GM19099 (cell line): ENCODE measurements around the gene ESRRG.

Source experiments
- POLR2A ChIP-seq: IDR thresholded peaks from 3 replicates; pipeline ENCODE4 v1.6.1; 2011; ENCODE audit warnings: low read depth; ENCODE audit not compliant: insufficient read length; ENCODE audit errors: extremely low read depth

Gene ESRRG

DNA sequence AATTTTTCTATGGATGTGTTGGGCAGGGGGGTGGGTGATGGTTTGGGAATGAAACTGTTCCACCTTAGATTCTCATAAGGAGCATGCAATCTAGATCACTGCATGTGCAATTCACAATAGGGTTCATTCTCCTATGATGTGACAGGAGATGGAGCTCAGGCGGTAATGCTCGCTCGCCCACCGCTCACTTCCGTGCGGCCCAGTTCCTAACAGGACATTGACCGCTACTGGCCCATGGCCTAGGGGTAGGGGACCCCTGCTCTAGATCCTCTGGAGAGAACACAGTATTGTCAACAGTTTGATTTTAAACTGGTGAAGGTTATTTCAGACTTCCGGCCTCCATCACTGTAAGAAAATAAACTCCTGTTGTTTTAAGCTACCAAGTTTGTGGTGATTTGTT, 245.0 kb downstream of the ESRRG start:
- no peak for TF ChIP-seq POLR2A

DNA sequence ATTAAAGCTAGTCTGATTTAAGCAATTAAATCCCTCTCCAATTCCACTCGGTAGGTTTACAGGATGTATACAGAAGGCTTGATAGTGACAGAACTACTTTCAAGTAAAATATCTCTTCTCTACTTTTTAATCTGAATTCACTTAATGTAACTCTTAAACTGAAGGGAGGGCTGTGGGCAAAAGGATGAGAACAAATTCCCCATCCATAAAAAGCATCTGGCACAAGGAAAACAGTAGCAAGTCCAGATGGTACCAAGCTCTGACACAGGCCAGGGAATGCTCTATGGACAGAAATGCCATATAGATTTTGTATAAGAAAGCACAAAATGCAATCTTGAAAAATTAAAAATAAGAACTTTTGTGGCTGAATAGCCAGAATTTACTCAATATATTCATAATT, 246.9 kb downstream of the ESRRG start:
- no peak for TF ChIP-seq POLR2A

DNA sequence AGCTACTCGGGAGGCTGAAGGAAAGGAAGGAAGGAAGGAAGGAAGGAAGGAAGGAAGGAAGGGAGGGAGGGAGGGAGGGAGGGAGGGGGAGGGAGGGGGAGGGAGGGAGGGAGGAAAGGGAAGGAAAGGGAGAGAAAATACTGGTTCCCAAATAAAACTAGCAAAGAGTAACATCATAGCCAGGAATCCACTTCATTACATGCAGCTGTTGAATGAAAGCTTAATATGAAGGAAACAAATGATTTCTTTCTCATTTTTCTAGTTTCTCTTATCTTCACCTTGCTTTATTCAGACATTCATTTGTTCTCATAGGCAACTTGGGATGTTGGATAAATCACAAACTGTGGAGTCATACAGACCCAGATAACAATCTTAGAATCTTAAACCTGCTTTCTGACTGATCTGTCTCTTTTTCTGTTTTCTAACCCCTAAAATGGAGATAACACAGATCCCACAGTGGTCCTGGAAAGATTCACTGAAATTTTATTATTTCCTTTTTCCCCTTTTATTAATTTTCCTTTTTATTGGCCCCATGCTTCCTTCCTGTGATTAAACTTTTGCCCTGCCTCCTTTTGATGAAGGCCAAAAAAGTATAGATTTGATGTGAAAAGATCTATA, 247.5 kb downstream of the ESRRG start:
- TF ChIP-seq POLR2A: no peak

DNA sequence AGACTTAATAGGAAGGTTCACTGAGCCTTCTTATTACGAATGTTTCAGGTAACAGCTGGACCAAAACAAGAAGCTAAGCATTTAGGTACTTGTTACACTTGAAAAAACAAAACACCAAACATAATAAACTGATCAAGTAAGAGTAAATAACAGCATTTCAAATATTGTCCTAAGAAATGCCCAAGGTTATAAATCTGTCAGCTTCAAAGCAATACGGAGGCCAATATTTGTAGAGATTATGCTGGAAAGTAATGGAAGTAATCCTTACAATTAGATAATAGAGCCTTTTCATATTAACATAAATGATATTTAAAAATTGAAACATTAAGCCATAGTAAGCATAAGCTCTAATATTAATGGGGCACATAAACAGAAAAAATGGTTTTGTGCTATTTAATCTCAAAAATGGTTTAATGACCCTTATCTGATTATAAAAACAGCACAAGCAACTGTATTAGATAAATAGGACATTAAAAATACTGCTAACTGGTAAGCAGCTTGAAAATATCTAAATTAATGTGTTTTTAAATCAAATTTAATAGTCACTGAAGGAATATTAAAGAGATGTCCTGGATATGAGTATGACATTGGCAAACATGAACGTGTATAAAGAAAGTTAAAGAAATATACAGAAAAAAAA, 256.9 kb downstream of the ESRRG start:
- no peak for TF ChIP-seq POLR2A

DNA sequence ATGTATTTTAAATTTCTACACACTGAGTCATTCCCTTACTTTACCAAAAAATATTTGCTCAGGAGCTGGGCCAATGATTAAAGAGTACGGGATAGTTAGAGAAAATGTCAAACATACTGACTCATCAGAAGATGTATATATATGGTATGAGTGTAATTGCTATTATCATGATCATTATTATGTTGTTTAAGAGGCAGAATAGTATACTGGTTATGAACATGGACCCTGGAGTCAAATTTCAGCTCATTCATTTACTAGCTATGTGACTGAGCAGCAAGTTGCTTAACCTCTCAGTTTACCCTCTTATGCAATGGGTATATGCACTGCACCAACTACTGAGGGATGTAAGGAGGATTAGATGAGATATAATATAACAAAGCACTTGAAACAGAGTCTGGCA, 258.7 kb downstream of the ESRRG start:
- TF ChIP-seq POLR2A: no peak

DNA sequence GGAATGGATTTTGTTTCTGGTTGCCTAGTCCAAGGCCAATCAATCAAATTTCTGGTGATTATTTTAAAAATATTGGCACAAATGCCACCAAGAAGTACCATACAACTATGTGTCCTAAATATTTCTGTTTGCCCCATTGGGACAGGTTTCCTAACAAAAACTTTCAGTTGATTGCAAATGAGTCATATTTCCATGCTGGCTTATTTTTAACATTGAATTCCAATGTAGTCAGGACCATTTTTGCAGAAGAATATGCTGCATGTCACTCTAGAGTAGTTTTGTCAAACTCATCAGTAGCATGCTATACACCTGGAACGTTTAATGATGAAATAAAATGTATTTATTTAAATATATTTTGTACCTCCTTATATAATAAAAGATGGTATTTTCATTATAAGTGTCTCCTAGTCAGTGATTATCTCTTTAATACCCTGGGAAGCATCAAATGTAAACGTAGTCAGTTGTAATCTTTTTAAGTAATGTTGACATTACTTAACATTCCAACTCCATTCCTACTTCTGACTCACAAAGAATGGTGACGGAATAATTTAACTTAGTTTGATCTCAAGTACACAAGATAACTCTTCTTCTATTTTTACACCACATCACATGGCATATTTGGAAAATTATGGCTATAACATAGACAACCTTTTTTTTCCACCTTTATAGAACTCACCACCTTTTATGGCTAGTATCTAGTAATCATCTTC, 261.0 kb downstream of the ESRRG start:
- no peak for TF ChIP-seq POLR2A

DNA sequence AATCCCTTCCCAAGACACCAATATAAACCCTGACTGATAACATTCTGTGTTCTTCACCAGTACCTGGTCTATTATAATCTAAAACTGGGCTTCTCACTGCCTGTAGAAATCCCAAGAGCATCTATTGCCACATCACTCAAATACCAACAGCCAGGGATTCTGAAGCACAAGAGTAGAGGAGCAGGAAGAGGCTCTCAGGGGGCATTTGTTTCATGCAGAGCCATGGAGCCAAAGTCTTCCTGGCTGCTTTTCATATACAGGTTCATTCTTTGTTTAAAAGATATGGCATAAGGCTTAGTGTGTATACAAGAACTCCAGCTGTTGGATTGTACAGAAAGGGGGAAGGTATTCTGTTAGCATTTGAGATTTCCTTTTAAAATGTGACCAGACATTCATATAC, 261.8 kb downstream of the ESRRG start:
- TF ChIP-seq POLR2A: no peak

DNA sequence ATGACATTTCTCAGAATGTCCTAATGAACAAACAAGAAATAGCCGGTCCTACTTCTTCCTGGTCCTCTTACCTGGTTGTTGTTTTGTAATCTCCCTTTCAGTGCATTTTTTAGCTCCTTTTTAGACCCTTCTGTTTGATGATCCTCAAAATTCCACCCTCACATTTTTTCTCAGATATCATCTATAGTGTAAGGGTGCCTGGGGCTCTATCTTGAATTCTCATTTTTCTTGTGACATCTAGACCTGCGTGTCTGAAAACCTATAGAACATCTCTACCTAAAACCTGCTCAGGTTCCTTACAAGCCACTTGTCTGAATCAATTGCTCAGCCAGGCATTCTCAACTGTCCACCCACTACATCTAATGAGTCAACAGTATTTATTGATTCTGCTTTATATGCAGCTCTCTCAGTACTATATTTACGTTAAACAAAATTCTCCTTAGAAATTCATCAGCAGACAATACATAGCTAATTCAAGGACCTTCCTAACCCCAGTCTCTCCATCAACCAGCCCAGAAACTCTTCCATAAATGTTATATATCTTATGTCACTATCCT, 263.5 kb downstream of the ESRRG start:
- no peak for TF ChIP-seq POLR2A

DNA sequence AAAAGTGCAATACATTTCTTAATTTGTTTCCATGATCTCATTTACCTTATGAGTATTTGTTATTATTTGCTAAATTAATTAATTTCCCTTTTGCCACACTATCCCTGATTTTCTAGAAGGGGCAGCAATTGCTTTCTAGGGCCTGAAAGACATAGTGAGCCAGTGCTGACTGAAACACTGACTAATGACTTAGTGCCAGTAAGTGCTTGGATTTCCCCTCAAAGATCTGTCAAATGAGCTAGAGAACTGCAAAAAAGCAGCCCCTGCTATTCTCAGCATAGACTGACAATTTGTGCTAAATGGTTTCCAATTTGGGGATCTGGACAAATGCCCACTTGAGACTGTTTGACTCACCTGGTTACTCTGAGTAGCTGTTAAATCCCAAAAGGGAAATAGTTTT, 264.4 kb downstream of the ESRRG start:
- no peak for TF ChIP-seq POLR2A

DNA sequence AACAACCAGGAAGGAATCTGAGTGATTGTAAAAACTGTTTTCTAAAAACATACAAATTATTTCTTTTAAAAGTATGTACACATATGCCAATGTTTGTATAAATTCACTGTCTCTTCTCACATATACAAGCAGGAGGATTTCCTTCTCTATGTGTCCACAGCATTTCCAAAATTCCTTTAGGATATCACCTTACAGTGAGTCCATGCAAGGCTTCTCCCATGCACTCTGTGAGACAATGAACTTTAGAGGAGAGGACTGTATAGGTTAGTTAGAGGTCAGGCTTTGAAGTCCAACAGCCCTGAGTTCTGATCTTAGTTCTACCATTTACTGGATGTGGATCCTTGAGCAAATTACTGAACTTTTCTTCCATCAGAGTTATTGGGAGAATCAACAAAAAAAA, 265.9 kb downstream of the ESRRG start:
- no peak for TF ChIP-seq POLR2A

DNA sequence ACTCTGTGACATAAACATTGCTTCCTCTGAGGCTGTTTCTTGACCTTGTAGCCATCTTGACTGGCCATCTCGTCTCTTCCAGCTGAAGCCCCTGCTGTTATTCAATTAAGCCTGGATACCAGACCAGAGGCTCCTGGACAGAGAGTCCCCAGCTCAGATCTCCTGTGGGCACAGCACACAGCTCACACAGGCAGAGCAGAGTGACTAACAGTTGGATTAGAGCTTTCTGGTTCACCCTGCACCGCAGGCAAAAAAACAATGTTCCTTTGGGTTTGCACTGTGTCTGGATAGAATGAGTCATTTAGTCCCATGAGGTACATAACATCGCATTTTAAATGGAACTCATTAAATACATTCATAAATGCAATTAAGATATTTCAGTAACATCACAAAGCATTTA, 266.5 kb downstream of the ESRRG start:
- TF ChIP-seq POLR2A: no peak

DNA sequence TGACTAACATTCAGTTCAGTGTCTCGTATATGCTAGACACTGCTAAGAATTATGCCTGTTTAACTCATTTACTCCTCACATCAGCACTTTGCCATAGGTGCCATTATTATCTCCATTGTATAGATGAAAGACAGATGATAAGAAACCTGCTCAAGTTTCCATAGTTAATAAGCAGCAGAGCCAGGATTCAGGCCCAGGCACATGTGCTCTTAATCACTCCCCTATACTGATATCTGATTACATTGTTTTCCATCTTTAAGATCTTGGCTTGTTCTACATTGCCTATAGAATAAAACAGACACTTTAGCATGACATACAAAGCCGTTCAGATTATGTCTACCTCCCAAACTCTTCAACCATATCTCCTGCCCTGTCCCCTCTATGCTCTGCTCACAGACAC, 269.5 kb downstream of the ESRRG start:
- no peak for TF ChIP-seq POLR2A
